GM12878 (cell line): ENCODE data around the gene STPG4. TPM values are rescaled to one million over a fixed set of nuclear protein-coding genes. Genes with fewer than 3 reads are reported as not detected.

Source experiments
- ATAC-seq: fragments of 200-7000 bp; cut with Tn5 transposase; 3 replicates; pipeline ENCODE4 v1.9.1; 2020; ENCODE audit warnings: mild to moderate bottlenecking, moderate library complexity
- BruUV-seq: library from RNA; stranded (reverse); fragments of 400-500 nt; replicated peaks from 2 replicates; lab custom pipeline; 2021; lab: Mats Ljungman, UMichigan
- CTCF ChIA-PET: fragments of 300-600 bp; sonication (Branson Sonifier 250); formaldehyde crosslinking; extraction: SDS; loops from one replicate; lab custom pipeline; 2021; ENCODE audit warnings: inconsistent platforms; lab: Yijun Ruan, JAX
- POLR2A ChIA-PET: fragments of 350-600 bp; formaldehyde crosslinking; extraction: SDS; loops from one replicate; lab custom pipeline; 2021; ENCODE audit warnings: inconsistent platforms; lab: Charles Lee
- RAD21 ChIA-PET: fragments of 300-600 bp; sonication (Branson Sonifier 250); formaldehyde crosslinking; loops from one replicate; lab custom pipeline; 2023; ENCODE audit warnings: antibody characterized with exemption; ENCODE audit not compliant: unreplicated experiment; lab: Charles Lee
- SMC1A ChIA-PET: fragments of 300-600 bp; sonication (Branson Sonifier 250); formaldehyde crosslinking; loops from one replicate; lab custom pipeline; 2023; ENCODE audit not compliant: unreplicated experiment, uncharacterized antibody; lab: Charles Lee
- DNase-seq: peaks from one replicate; pipeline ENCODE4 v3.0.0-alpha.2; 2011; ENCODE audit warnings: low read depth, low spot score
- FAIRE-seq: peaks from 3 replicates; lab custom pipeline; 2011; peaks lifted over from hg19 to GRCh38; lab: Jason Lieb, UNC
- H2AFZ ChIP-seq: 2 replicates; pipeline ENCODE4 v1.6.0; 2011; ENCODE audit warnings: low read depth, low read length, control low read depth; ENCODE audit not compliant: control insufficient read depth
- H3K27ac ChIP-seq: 2 replicates; pipeline ENCODE4 v1.5.1; 2011; ENCODE audit warnings: control low read depth; ENCODE audit not compliant: control insufficient read depth, insufficient read depth
- H3K27me3 ChIP-seq, 2 experiments: replicated peaks in 1 of 2; 2 replicates each; pipeline versions ENCODE4 v1.6.0 to v1.6.1; 2011; ENCODE audit warnings: low read length in 1 of 2; ENCODE audit not compliant: control insufficient read depth in 2 of 2, insufficient read depth in 2 of 2
- H3K36me3 ChIP-seq, 2 experiments: 2 replicates each; pipeline ENCODE4 v1.5.1; 2011; ENCODE audit warnings: low read length in 1 of 2; ENCODE audit not compliant: control insufficient read depth in 2 of 2, insufficient read depth in 2 of 2
- H3K4me1 ChIP-seq: 2 replicates; pipeline ENCODE4 v1.6.1; 2011; ENCODE audit warnings: mild to moderate bottlenecking, low read length, moderate library complexity, mixed read lengths; ENCODE audit not compliant: control insufficient read depth, insufficient read depth
- H3K4me2 ChIP-seq: 2 replicates; pipeline ENCODE4 v1.6.0; 2011; ENCODE audit warnings: control low read depth; ENCODE audit not compliant: control insufficient read depth, insufficient read depth
- H3K4me3 ChIP-seq: fragments of 200-600 bp; sonication (generic); 2 replicates; pipeline ENCODE4 v1.5.1; 2016
- H3K79me2 ChIP-seq: 2 replicates; pipeline ENCODE4 v1.6.0; 2011; ENCODE audit warnings: low read length; ENCODE audit not compliant: control insufficient read depth, insufficient read depth
- H3K9ac ChIP-seq: 2 replicates; pipeline ENCODE4 v1.8.0; 2011; ENCODE audit warnings: low read length, control low read depth, mixed read lengths; ENCODE audit not compliant: control insufficient read depth, insufficient read depth
- H3K9me3 ChIP-seq: replicated peaks from 3 replicates; pipeline ENCODE4 v1.5.1; 2011; ENCODE audit warnings: mild to moderate bottlenecking, low read length; ENCODE audit not compliant: control insufficient read depth, insufficient read depth
- H4K20me1 ChIP-seq: 2 replicates; pipeline ENCODE4 v1.6.0; 2011; ENCODE audit not compliant: control insufficient read depth, insufficient read depth
- BMI1 ChIP-seq: fragments of 450-650 bp; IDR thresholded peaks from 2 replicates; pipeline ENCODE4 v1.6.1; 2016; ENCODE audit warnings: mild to moderate bottlenecking, moderate library complexity, borderline replicate concordance
- CBX3 ChIP-seq: fragments of 200-600 bp; sonication (generic); IDR thresholded peaks from 2 replicates; pipeline ENCODE4 v1.6.1; 2016; ENCODE audit warnings: low read depth, borderline replicate concordance
- IRF4 ChIP-seq: IDR thresholded peaks from 2 replicates; pipeline ENCODE4 v1.6.1; 2011; ENCODE audit warnings: low read depth, low read length
- NR2C1 ChIP-seq: fragments of 450-650 bp; IDR thresholded peaks from 2 replicates; pipeline ENCODE4 v1.6.1; 2017; ENCODE audit warnings: antibody characterized with exemption, mild to moderate bottlenecking, moderate library complexity
- PKNOX1 ChIP-seq: fragments of 450-650 bp; IDR thresholded peaks from 2 replicates; pipeline ENCODE4 v1.6.1; 2016; ENCODE audit warnings: mild to moderate bottlenecking
- ZZZ3 ChIP-seq: IDR thresholded peaks from 2 replicates; pipeline ENCODE4 v1.6.1; 2011; ENCODE audit warnings: low read depth; ENCODE audit not compliant: control insufficient read depth, insufficient read length
- WGBS: methylation state at CpG from one replicate; pipeline ENCODE4 v1.1.6; 2016; ENCODE audit warnings: low lambda C conversion rate; ENCODE audit not compliant: insufficient replicate concordance, insufficient coverage; ENCODE audit errors: missing lambda C conversion rate; 5-methylcytosine and 5-hydroxymethylcytosine counted together
- in situ Hi-C: fragments of 300-500 bp; cut with MboI; formaldehyde crosslinking; loops from 9 replicates; pipeline ENCODE4 v1.14.3; 2018; ENCODE audit warnings: mixed read lengths
- intact Hi-C: fragments of 100-400 bp; cut with micrococcal nuclease; formaldehyde crosslinking; loops from one replicate; pipeline ENCODE4 v1.14.2; 2022; ENCODE audit not compliant: unreplicated experiment
- polyA plus RNA-seq, 11 experiments: library from polyadenylated mRNA; depleted of rRNA in 4 of 11; unstranded in 6 of 11; stranded (reverse) in 5 of 11; fragments of >200 nt; fragmentation: Nextera tagmentation in 4 of 11; fragmentation: Illumina TruSeq in 1 of 11; extraction: Ambion mirVana in 4 of 11; extraction: Trizol in 1 of 11; gene quantifications; 1 replicate in 1 of 11; 2 replicates in 10 of 11; pipeline versions ENCODE4 v1.2.1 to v1.2.3, GENCODE V29; 2011 to 2016; ENCODE audit warnings: inconsistent platforms in 2 of 11, missing spikeins in 2 of 11, low read depth in 1 of 11
- total RNA-seq, 4 experiments: library from RNA; depleted of rRNA in 3 of 4; stranded (reverse); fragments of >200 nt in 3 of 4; fragmentation: Illumina TruSeq in 1 of 4; extraction: Trizol in 1 of 4; gene quantifications; 2 replicates each; pipeline versions ENCODE4 v1.2.1 to v1.2.3, GENCODE V29; 2013 to 2021
- TF ChIP-seq, protein P1 (sequence below): fragments of 450-650 bp; IDR thresholded peaks from 2 replicates; pipeline ENCODE4 v1.6.1; 2017; ENCODE audit warnings: mild to moderate bottlenecking, moderate library complexity
- TF ChIP-seq, protein P2 (sequence below): fragments of 450-650 bp; formaldehyde crosslinking; IDR thresholded peaks from 2 replicates; pipeline ENCODE4 v1.5.0; 2022; ENCODE audit warnings: mild to moderate bottlenecking, missing genetic modification characterization
- TF ChIP-seq, protein P3 (sequence below): fragments of 450-650 bp; IDR thresholded peaks from 2 replicates; pipeline ENCODE4 v1.6.1; 2017; ENCODE audit warnings: mild to moderate bottlenecking, low read depth, inconsistent platforms; ENCODE audit not compliant: poor library complexity, severe bottlenecking

Gene STPG4
- total and polyA plus RNA-seq, 10 of the 15 experiments (the other 5 are each of a cell fraction or from before 2014, with no cell fraction given), result 0.10 to 0.29 (median 0.19) TPM; not detected in 3

DNA sequence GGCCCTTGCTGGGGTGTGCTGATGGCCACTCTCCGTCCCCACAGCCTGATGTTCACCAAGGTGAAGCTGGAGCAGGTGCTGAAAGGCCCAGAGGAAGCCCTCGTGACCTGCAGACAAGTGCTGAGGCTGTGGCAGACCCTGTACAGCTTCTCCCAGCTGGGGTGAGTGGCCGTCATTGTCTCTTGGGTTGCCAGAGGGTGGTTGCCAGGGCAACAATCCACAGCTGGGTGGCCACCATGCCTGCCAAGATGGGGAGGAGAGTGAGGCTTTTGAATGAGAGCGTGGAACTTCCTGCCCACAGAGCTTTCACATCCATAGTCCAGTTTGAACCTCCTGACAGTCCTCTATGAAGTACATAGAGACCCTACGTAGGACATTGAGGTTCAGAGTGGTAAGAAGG is 108.8 kb downstream of the STPG4 start:
- RAD21 ChIA-PET, result interaction anchor here (1.0 kb wide), 1 partner anchor 34 kb away, joined by 4 read pairs; no protein-coding TSS in a partner anchor
- no peak overlapping the region for H3K4me2 ChIP-seq
- WGBS, result 87% methylated on average over 5 of the region's 5 CpGs
- no peak for ATAC-seq
- no TSS peak for BruUV-seq
- no peak for FAIRE-seq
- CTCF ChIA-PET, result no interaction called here
- H3K4me1 ChIP-seq, result no peaks in the 10 kb centered on the region; the same call in 1 of the 2 replicates
- POLR2A ChIA-PET, result no interaction called here
- in situ Hi-C loops (no loop called here), intact Hi-C loops (no loop called here)
- H3K36me3 ChIP-seq, result peaks cover 17 to 25% of the 10 kb centered on the region in 2 experiments
- no peaks in the 10 kb centered on the region for H3K9me3 ChIP-seq
- H3K27me3 ChIP-seq, result no peaks in the 10 kb centered on the region
- H3K79me2 ChIP-seq, result no peaks in the 10 kb centered on the region
- no peak overlapping the region for H3K27ac ChIP-seq
- H3K9ac ChIP-seq, result no peak overlapping the region
- SMC1A ChIA-PET, result no interaction called here
- DNase-seq, result no peak
- H2AFZ ChIP-seq, result no peak overlapping the region
- H3K4me3 ChIP-seq, result no peak overlapping the region
- no peaks in the 10 kb centered on the region for H4K20me1 ChIP-seq
- TF ChIP-seq, protein P1, sequence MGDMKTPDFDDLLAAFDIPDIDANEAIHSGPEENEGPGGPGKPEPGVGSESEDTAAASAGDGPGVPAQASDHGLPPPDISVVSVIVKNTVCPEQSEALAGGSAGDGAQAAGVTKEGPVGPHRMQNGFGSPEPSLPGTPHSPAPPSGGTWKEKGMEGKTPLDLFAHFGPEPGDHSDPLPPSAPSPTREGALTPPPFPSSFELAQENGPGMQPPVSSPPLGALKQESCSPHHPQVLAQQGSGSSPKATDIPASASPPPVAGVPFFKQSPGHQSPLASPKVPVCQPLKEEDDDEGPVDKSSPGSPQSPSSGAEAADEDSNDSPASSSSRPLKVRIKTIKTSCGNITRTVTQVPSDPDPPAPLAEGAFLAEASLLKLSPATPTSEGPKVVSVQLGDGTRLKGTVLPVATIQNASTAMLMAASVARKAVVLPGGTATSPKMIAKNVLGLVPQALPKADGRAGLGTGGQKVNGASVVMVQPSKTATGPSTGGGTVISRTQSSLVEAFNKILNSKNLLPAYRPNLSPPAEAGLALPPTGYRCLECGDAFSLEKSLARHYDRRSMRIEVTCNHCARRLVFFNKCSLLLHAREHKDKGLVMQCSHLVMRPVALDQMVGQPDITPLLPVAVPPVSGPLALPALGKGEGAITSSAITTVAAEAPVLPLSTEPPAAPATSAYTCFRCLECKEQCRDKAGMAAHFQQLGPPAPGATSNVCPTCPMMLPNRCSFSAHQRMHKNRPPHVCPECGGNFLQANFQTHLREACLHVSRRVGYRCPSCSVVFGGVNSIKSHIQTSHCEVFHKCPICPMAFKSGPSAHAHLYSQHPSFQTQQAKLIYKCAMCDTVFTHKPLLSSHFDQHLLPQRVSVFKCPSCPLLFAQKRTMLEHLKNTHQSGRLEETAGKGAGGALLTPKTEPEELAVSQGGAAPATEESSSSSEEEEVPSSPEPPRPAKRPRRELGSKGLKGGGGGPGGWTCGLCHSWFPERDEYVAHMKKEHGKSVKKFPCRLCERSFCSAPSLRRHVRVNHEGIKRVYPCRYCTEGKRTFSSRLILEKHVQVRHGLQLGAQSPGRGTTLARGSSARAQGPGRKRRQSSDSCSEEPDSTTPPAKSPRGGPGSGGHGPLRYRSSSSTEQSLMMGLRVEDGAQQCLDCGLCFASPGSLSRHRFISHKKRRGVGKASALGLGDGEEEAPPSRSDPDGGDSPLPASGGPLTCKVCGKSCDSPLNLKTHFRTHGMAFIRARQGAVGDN, result no peak
- TF ChIP-seq, protein P2, sequence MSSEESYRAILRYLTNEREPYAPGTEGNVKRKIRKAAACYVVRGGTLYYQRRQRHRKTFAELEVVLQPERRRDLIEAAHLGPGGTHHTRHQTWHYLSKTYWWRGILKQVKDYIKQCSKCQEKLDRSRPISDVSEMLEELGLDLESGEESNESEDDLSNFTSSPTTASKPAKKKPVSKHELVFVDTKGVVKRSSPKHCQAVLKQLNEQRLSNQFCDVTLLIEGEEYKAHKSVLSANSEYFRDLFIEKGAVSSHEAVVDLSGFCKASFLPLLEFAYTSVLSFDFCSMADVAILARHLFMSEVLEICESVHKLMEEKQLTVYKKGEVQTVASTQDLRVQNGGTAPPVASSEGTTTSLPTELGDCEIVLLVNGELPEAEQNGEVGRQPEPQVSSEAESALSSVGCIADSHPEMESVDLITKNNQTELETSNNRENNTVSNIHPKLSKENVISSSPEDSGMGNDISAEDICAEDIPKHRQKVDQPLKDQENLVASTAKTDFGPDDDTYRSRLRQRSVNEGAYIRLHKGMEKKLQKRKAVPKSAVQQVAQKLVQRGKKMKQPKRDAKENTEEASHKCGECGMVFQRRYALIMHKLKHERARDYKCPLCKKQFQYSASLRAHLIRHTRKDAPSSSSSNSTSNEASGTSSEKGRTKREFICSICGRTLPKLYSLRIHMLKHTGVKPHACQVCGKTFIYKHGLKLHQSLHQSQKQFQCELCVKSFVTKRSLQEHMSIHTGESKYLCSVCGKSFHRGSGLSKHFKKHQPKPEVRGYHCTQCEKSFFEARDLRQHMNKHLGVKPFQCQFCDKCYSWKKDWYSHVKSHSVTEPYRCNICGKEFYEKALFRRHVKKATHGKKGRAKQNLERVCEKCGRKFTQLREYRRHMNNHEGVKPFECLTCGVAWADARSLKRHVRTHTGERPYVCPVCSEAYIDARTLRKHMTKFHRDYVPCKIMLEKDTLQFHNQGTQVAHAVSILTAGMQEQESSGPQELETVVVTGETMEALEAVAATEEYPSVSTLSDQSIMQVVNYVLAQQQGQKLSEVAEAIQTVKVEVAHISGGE (CRISPR knock-in tag), result no peak
- TF ChIP-seq PKNOX1 (no peak), IRF4 (no peak), ZZZ3 (no peak), CBX3 (no peak), BMI1 (no peak), NR2C1 (no peak)
- TF ChIP-seq, protein P3, sequence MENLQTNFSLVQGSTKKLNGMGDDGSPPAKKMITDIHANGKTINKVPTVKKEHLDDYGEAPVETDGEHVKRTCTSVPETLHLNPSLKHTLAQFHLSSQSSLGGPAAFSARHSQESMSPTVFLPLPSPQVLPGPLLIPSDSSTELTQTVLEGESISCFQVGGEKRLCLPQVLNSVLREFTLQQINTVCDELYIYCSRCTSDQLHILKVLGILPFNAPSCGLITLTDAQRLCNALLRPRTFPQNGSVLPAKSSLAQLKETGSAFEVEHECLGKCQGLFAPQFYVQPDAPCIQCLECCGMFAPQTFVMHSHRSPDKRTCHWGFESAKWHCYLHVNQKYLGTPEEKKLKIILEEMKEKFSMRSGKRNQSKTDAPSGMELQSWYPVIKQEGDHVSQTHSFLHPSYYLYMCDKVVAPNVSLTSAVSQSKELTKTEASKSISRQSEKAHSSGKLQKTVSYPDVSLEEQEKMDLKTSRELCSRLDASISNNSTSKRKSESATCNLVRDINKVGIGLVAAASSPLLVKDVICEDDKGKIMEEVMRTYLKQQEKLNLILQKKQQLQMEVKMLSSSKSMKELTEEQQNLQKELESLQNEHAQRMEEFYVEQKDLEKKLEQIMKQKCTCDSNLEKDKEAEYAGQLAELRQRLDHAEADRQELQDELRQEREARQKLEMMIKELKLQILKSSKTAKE, result no peak
